Gastroesophageal sphincter (tissue), 3 donors: ENCODE measurements around the gene CCNH.

Experiments
- POLR2A ChIP-seq, 2 donors: fragments of 450-650 bp; IDR thresholded peaks; one replicate each; pipeline ENCODE4 v1.6.1; 2017; ENCODE audit warnings: antibody characterized with exemption in 2 of 2, mild to moderate bottlenecking in 2 of 2, moderate library complexity in 1 of 2
- POLR2AphosphoS5 ChIP-seq: sonication (generic); formaldehyde crosslinking; IDR thresholded peaks from one replicate; pipeline ENCODE4 v1.6.1; 2017; ENCODE audit warnings: antibody characterized with exemption
- TF ChIP-seq, protein P1 (sequence below), 4 experiments: fragments of 200-600 bp in 2 of 4; fragments of 450-650 bp in 2 of 4; sonication (generic) in 1 of 4; IDR thresholded peaks; one replicate each; pipeline ENCODE4 v1.5.1; 2017 to 2019; ENCODE audit warnings: antibody characterized with exemption in 4 of 4, mild to moderate bottlenecking in 2 of 4, moderate library complexity in 2 of 4

GRCh38 chr5:87437724-87438123 is 25.0 kb upstream of the CCNH start:
- TF ChIP-seq POLR2AphosphoS5 (no peak), POLR2A (IDR thresholded peaks at IDR 0.05) (no peak)
- TF ChIP-seq, protein P1, sequence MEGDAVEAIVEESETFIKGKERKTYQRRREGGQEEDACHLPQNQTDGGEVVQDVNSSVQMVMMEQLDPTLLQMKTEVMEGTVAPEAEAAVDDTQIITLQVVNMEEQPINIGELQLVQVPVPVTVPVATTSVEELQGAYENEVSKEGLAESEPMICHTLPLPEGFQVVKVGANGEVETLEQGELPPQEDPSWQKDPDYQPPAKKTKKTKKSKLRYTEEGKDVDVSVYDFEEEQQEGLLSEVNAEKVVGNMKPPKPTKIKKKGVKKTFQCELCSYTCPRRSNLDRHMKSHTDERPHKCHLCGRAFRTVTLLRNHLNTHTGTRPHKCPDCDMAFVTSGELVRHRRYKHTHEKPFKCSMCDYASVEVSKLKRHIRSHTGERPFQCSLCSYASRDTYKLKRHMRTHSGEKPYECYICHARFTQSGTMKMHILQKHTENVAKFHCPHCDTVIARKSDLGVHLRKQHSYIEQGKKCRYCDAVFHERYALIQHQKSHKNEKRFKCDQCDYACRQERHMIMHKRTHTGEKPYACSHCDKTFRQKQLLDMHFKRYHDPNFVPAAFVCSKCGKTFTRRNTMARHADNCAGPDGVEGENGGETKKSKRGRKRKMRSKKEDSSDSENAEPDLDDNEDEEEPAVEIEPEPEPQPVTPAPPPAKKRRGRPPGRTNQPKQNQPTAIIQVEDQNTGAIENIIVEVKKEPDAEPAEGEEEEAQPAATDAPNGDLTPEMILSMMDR (IDR thresholded peaks at IDR 0.05) = no peak
